ENCODE results near the gene XYLT1. TPM values are rescaled to one million over a fixed set of nuclear protein-coding genes. Genes with fewer than 3 reads are reported as not detected.

The XYLT1 gene
- polyA plus RNA-seq, 1 of the 3 experiments (the other 2 are of a cell fraction) = 17.6 TPM

DNA sequence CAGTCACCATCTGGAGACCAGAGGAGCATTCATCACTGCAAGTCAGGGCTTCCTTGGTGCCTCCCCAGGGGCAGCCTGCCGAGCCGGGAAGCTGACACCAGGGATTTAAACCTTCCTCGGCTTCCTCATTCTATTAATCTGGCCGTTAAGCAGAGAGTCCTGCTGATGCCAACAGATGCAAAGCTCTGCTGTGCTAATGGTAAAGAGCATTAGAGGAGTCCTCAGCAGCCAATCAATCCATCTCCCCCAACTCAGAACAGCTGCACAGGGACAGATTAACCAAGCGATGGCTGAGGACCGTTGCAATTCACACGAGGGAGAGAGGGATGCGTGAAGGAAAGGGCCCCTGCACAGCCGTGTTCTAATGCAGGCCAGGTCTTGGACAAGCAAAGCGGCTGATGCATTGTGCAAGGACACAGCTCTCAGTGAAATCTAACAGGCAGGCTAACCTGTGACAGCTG lies 116.6 kb downstream of the XYLT1 start:
- CTCF ChIA-PET = interaction anchor here (0.7 to 1.2 kb wide), 2 partner anchors 23 to 493 kb away, joined by 3 to 4 read pairs; no protein-coding TSS in a partner anchor
- WGBS (ENCODE audit: low lambda C conversion rate) = 57% methylated on average over 9 of the region's 10 CpGs

DNA sequence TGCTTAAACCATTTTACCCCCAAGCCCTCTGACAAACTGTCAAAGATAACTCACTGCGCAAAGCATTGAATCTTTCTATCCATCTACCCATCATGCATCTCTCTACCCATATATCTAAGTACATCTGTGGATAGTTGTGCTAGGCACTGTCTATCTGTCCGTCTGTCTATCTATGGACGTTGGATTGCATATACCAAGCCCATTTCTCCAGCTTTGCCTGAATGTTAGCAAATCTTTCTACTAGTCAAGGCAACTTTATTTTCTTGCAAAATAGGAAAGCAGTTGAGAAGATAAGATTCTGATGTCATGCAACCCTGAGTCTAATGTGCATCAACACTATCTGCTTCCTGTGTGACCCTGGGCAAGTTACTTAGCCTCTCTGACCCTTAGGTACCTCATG lies 117.2 kb downstream of the XYLT1 start:
- DNase-seq = no peak
- POLR2A ChIA-PET = interaction anchor here (1.2 kb wide), 1 partner anchor 116 kb away, joined by 3 read pairs; no protein-coding TSS in a partner anchor
- H3K79me2 ChIP-seq (ENCODE audit: insufficient read depth) = peaks cover 100% of the 10 kb centered on the region

More for the DNA sequence above, 116.6 kb downstream of the XYLT1 start:
- Histone ChIP-seq H3F3A (replicated peaks; ENCODE audit: insufficient read depth) (peaks cover 23% of the 10 kb centered on the region), H3K9ac (no peak overlapping the region), H4K20me1 (ENCODE audit: insufficient read depth) (peaks cover 100% of the 10 kb centered on the region), H3K27me3 (ENCODE audit: insufficient read depth) (no peaks in the 10 kb centered on the region), H3K9me2 (no peaks in the 10 kb centered on the region), H3K9me3 (no peaks in the 10 kb centered on the region), H3K4me1 (ENCODE audit: control insufficient read depth in 1 of 2, insufficient read depth in 2 of 2, low read depth in 1 of 2, low read length in 1 of 2) (peaks cover 5 to 31% of the 10 kb centered on the region in 2 experiments; a peak in 3 of 4 replicates), H3K36me3 (replicated peaks in 1 of 2; ENCODE audit: control insufficient read depth in 1 of 2, insufficient read depth in 2 of 2, low read length in 1 of 2) (peaks cover 0 to 37% of the 10 kb centered on the region in 2 experiments), H3K79me2 (ENCODE audit: insufficient read depth) (peaks cover 100% of the 10 kb centered on the region), H2AFZ (ENCODE audit: low read depth) (no peak overlapping the region), H3K4me3 (ENCODE audit: low read depth in 2 of 2, low read length in 1 of 2) (no peak overlapping the region), H3K27ac (ENCODE audit: low read depth in 2 of 2, low read length in 1 of 2) (peak overlapping the region in 1 of 2 experiments; percentile 81; a peak in 2 of 4 replicates), H3K4me2 (no peak overlapping the region)
- POLR2A ChIA-PET = interaction anchor here (1.2 kb wide), 1 partner anchor 115 kb away, joined by 3 read pairs; no protein-coding TSS in a partner anchor
- TF ChIP-seq EP300 (IDR thresholded peaks at IDR 0.05; ENCODE audit: borderline replicate concordance in 1 of 2, low read depth in 1 of 2, low read length in 1 of 2) (peak in 1 of 2 experiments; percentile 44; a peak in 1 of 4 replicates), POLR2AphosphoS5 (IDR thresholded peaks at IDR 0.05; ENCODE audit: low read depth, low read length) (no peak), RCOR1 (IDR thresholded peaks at IDR 0.05; ENCODE audit: low read length) (peak; percentile 7; the same call in 1 of the 2 replicates), MXI1 (IDR thresholded peaks at IDR 0.05; ENCODE audit: low read depth, low read length) (peak; percentile 39; the same call in 1 of the 2 replicates), RAD21 (IDR thresholded peaks at IDR 0.05; ENCODE audit: low read length) (peak; percentile 22), GATA2 (CRISPR knock-in tag; IDR thresholded peaks at IDR 0.05) (peak; percentile 56; the same call in 1 of the 2 replicates), FOXM1 (IDR thresholded peaks at IDR 0.05; ENCODE audit: low read depth) (no peak)
- peak; percentile 72 for DNase-seq

More for the DNA sequence above, 117.2 kb downstream of the XYLT1 start:
- TF ChIP-seq MXI1 (IDR thresholded peaks at IDR 0.05; ENCODE audit: low read depth, low read length) (no peak), FOSL2 (IDR thresholded peaks at IDR 0.05; ENCODE audit: borderline replicate concordance, low read depth) (no peak), NRF1 (IDR thresholded peaks at IDR 0.05; ENCODE audit: low read depth, low read length) (no peak), CHD2 (IDR thresholded peaks at IDR 0.05; ENCODE audit: low read length, partially characterized antibody) (no peak), RCOR1 (IDR thresholded peaks at IDR 0.05; ENCODE audit: low read length) (no peak), RAD21 (IDR thresholded peaks at IDR 0.05; ENCODE audit: low read length) (no peak), EZH2phosphoT487 (IDR thresholded peaks at IDR 0.05; ENCODE audit: borderline replicate concordance, low read depth) (no peak), TAF1 (IDR thresholded peaks at IDR 0.05; ENCODE audit: borderline replicate concordance, low read depth, low read length) (no peak), GABPA (IDR thresholded peaks at IDR 0.05; ENCODE audit: low read depth) (no peak)
- TF ChIP-seq, protein P1, sequence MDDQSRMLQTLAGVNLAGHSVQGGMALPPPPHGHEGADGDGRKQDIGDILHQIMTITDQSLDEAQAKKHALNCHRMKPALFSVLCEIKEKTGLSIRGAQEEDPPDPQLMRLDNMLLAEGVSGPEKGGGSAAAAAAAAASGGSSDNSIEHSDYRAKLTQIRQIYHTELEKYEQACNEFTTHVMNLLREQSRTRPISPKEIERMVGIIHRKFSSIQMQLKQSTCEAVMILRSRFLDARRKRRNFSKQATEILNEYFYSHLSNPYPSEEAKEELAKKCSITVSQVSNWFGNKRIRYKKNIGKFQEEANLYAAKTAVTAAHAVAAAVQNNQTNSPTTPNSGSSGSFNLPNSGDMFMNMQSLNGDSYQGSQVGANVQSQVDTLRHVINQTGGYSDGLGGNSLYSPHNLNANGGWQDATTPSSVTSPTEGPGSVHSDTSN (IDR thresholded peaks at IDR 0.05) = no peak
- TF ChIP-seq, protein P2, sequence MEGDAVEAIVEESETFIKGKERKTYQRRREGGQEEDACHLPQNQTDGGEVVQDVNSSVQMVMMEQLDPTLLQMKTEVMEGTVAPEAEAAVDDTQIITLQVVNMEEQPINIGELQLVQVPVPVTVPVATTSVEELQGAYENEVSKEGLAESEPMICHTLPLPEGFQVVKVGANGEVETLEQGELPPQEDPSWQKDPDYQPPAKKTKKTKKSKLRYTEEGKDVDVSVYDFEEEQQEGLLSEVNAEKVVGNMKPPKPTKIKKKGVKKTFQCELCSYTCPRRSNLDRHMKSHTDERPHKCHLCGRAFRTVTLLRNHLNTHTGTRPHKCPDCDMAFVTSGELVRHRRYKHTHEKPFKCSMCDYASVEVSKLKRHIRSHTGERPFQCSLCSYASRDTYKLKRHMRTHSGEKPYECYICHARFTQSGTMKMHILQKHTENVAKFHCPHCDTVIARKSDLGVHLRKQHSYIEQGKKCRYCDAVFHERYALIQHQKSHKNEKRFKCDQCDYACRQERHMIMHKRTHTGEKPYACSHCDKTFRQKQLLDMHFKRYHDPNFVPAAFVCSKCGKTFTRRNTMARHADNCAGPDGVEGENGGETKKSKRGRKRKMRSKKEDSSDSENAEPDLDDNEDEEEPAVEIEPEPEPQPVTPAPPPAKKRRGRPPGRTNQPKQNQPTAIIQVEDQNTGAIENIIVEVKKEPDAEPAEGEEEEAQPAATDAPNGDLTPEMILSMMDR (IDR thresholded peaks at IDR 0.05) = no peak
- TF ChIP-seq, protein P3, sequence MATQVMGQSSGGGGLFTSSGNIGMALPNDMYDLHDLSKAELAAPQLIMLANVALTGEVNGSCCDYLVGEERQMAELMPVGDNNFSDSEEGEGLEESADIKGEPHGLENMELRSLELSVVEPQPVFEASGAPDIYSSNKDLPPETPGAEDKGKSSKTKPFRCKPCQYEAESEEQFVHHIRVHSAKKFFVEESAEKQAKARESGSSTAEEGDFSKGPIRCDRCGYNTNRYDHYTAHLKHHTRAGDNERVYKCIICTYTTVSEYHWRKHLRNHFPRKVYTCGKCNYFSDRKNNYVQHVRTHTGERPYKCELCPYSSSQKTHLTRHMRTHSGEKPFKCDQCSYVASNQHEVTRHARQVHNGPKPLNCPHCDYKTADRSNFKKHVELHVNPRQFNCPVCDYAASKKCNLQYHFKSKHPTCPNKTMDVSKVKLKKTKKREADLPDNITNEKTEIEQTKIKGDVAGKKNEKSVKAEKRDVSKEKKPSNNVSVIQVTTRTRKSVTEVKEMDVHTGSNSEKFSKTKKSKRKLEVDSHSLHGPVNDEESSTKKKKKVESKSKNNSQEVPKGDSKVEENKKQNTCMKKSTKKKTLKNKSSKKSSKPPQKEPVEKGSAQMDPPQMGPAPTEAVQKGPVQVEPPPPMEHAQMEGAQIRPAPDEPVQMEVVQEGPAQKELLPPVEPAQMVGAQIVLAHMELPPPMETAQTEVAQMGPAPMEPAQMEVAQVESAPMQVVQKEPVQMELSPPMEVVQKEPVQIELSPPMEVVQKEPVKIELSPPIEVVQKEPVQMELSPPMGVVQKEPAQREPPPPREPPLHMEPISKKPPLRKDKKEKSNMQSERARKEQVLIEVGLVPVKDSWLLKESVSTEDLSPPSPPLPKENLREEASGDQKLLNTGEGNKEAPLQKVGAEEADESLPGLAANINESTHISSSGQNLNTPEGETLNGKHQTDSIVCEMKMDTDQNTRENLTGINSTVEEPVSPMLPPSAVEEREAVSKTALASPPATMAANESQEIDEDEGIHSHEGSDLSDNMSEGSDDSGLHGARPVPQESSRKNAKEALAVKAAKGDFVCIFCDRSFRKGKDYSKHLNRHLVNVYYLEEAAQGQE (IDR thresholded peaks at IDR 0.05; ENCODE audit: low read depth, low read length) = no peak
- CTCF ChIA-PET = interaction anchor here (0.7 kb wide), 1 partner anchor 24 kb away, joined by 3 read pairs; no protein-coding TSS in a partner anchor
- peaks cover 100% of the 10 kb centered on the region for H4K20me1 ChIP-seq (ENCODE audit: insufficient read depth)
- H3K27ac ChIP-seq (ENCODE audit: low read depth in 2 of 2, low read length in 1 of 2) = peak overlapping the region in 1 of 2 experiments; percentile 81; a peak in 2 of 4 replicates
- 75% methylated on average over 3 of the region's 3 CpGs for WGBS (ENCODE audit: low lambda C conversion rate)
- no peak overlapping the region for H2AFZ ChIP-seq (ENCODE audit: low read depth)
- H3F3A ChIP-seq (replicated peaks; ENCODE audit: insufficient read depth) = peaks cover 26% of the 10 kb centered on the region
- no peaks in the 10 kb centered on the region for H3K9me2 ChIP-seq
- H3K4me2 ChIP-seq = no peak overlapping the region
- peaks cover 0 to 43% of the 10 kb centered on the region in 2 experiments for H3K36me3 ChIP-seq (replicated peaks in 1 of 2; ENCODE audit: control insufficient read depth in 1 of 2, insufficient read depth in 2 of 2, low read length in 1 of 2)
- no peaks in the 10 kb centered on the region for H3K9me3 ChIP-seq
- H3K9ac ChIP-seq = no peak overlapping the region
- peaks cover 0 to 30% of the 10 kb centered on the region in 2 experiments; a peak in 2 of 4 replicates for H3K4me1 ChIP-seq (ENCODE audit: control insufficient read depth in 1 of 2, insufficient read depth in 2 of 2, low read depth in 1 of 2, low read length in 1 of 2)
- no peak overlapping the region for H3K4me3 ChIP-seq (ENCODE audit: low read depth in 2 of 2, low read length in 1 of 2)
- H3K27me3 ChIP-seq (ENCODE audit: insufficient read depth) = no peaks in the 10 kb centered on the region

Data from SK-N-SH (cell line).